ENCODE data around the gene SOCS1. TPM values are rescaled to one million over a fixed set of nuclear protein-coding genes. Genes with fewer than 3 reads are reported as not detected.
A peak's percentile ranks its signal among the peaks of the same experiment; 100 is the strongest.

Gene SOCS1
- total RNA-seq, 2 experiments from 2014 or later = 71.3 to 71.4 TPM

DNA sequence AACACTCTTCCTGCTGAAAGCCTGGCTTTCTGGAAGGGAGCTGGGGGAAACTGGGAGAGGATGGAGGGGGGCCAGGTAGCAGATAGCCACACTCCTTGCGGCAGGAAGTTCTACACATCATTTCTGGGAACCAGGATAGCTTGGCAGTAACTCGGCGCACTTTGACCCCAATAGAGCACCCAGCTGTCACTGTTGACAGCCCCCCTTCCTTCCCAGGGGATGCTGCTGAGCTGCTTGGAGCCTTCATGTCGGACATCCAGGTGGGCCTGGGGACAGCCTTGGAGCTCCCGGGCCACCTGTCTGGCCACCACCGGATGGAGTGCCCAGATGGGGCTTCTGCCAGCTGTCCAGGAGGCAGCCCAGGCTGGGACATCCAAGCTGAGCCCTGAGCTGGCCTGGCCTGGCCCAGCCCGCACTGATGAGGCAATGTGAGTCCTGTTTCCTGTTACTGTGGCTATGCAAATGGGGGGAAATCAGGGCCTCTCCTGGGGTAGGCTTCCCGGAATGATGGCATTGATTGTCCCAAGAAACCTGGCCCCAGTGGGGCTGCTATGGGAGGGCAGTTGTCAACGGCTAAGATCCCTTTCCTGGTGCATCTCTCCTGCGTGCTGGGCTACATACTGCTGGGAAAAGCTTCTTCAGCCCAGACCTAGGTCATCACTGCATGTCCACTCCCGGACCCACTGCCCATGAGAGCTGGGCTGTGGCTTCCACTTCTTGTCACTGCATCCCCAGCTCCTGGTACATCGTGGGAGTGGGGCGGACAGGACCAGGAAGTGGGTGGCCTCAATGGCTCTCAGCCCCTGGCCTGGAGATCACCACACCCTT is 50.0 kb downstream of the SOCS1 start:
- Mint-ChIP-seq H3K27ac (no peak overlapping the region), H3K4me3 (no peak overlapping the region), H3K27me3 (no peaks in the 10 kb centered on the region), H3K9me3 (no peaks in the 10 kb centered on the region), H3K4me1 (ENCODE audit: low read depth) (peaks cover 10% of the 10 kb centered on the region), H3K36me3 (ENCODE audit: low read depth) (no peaks in the 10 kb centered on the region)
- Histone ChIP-seq H3K4me1 (ENCODE audit: insufficient read depth, low read length) (peaks cover 21% of the 10 kb centered on the region), H3K27ac (ENCODE audit: low read depth in 1 of 2, low read length in 2 of 2) (no peak overlapping the region), H3K27me3 (ENCODE audit: control insufficient read depth in 1 of 2, insufficient read depth in 2 of 2, low read length in 2 of 2) (peaks cover 0 to 2% of the 10 kb centered on the region in 2 experiments), H3K36me3 (ENCODE audit: insufficient read depth, low read length) (no peaks in the 10 kb centered on the region), H3K9me3 (ENCODE audit: control insufficient read depth in 1 of 2, insufficient read depth in 1 of 2, low read length in 2 of 2) (peaks cover 6 to 14% of the 10 kb centered on the region in 2 experiments), H3K4me3 (ENCODE audit: low read length) (no peak overlapping the region)
- POLR2A ChIA-PET = interaction anchor here (0.5 kb wide), 1 partner anchor 740 kb away, joined by 3 read pairs; no protein-coding TSS in a partner anchor
- TF ChIP-seq, protein P1, sequence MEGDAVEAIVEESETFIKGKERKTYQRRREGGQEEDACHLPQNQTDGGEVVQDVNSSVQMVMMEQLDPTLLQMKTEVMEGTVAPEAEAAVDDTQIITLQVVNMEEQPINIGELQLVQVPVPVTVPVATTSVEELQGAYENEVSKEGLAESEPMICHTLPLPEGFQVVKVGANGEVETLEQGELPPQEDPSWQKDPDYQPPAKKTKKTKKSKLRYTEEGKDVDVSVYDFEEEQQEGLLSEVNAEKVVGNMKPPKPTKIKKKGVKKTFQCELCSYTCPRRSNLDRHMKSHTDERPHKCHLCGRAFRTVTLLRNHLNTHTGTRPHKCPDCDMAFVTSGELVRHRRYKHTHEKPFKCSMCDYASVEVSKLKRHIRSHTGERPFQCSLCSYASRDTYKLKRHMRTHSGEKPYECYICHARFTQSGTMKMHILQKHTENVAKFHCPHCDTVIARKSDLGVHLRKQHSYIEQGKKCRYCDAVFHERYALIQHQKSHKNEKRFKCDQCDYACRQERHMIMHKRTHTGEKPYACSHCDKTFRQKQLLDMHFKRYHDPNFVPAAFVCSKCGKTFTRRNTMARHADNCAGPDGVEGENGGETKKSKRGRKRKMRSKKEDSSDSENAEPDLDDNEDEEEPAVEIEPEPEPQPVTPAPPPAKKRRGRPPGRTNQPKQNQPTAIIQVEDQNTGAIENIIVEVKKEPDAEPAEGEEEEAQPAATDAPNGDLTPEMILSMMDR (IDR thresholded peaks at IDR 0.05) = no peak
- intact Hi-C loops (cut with DNase I, micrococcal nuclease) = loop anchor here in 1 of 2 experiments (10.0 kb wide), 1 partner anchor 49 kb away; the partner anchor contains the start of gene SOCS1
- DNase-seq (peak in 2 of 14 experiments; percentile 46 to 49), ATAC-seq (ENCODE audit: poor library complexity) (no peak)
- CTCF ChIA-PET = no interaction called here

DNA sequence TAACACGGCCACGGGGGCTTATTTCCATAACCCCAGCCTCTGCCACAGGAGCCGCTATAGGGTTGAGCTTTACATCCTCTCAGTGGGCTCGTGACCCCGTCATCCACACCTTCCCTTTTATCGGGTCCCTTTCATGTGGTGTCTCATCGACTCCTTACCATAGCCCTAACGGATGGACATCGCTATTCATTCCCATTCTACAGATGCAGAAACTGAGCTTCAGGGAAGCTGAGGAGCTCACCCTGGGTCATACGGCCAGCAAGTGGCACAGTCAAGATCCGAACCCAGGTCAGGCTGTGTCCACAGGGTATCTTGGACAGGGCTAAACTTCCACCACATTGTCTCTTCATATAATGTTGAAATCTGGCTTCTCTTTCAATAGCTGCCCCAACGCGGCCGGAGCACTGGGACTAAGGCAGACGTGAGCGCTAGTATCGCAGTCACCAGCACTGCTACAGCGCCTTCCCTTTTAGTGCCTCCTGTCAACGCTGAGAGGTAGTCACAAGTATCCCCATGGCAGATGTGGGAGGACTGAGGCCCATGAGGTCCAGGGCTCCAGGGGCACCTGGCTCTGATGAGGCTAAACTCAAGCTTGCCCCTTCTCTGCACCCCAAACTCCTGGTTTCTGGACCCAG is 50.8 kb downstream of the SOCS1 start:
- Mint-ChIP-seq H3K4me3 (no peak overlapping the region), H3K27me3 (no peaks in the 10 kb centered on the region), H3K4me1 (ENCODE audit: low read depth) (peaks cover 10% of the 10 kb centered on the region), H3K9me3 (no peaks in the 10 kb centered on the region), H3K36me3 (ENCODE audit: low read depth) (no peaks in the 10 kb centered on the region), H3K27ac (no peak overlapping the region)
- Histone ChIP-seq H3K27me3 (ENCODE audit: control insufficient read depth in 1 of 2, insufficient read depth in 2 of 2, low read length in 2 of 2) (peaks cover 0 to 2% of the 10 kb centered on the region in 2 experiments), H3K9me3 (ENCODE audit: control insufficient read depth in 1 of 2, insufficient read depth in 1 of 2, low read length in 2 of 2) (peaks cover 6 to 14% of the 10 kb centered on the region in 2 experiments), H3K4me1 (ENCODE audit: insufficient read depth, low read length) (peaks cover 21% of the 10 kb centered on the region), H3K4me3 (ENCODE audit: low read length) (no peak overlapping the region), H3K27ac (ENCODE audit: low read depth in 1 of 2, low read length in 2 of 2) (no peak overlapping the region), H3K36me3 (ENCODE audit: insufficient read depth, low read length) (no peaks in the 10 kb centered on the region)
- ChIA-PET CTCF (no interaction called here), POLR2A (no interaction called here)
- intact Hi-C loops (cut with DNase I, micrococcal nuclease) = loop anchor here in 1 of 2 experiments (10.0 kb wide), 1 partner anchor 50 kb away; the partner anchor contains the start of gene SOCS1
- TF ChIP-seq, protein P1 (IDR thresholded peaks at IDR 0.05) = no peak
- ATAC-seq (ENCODE audit: poor library complexity) = no peak
- no peak for DNase-seq

DNA sequence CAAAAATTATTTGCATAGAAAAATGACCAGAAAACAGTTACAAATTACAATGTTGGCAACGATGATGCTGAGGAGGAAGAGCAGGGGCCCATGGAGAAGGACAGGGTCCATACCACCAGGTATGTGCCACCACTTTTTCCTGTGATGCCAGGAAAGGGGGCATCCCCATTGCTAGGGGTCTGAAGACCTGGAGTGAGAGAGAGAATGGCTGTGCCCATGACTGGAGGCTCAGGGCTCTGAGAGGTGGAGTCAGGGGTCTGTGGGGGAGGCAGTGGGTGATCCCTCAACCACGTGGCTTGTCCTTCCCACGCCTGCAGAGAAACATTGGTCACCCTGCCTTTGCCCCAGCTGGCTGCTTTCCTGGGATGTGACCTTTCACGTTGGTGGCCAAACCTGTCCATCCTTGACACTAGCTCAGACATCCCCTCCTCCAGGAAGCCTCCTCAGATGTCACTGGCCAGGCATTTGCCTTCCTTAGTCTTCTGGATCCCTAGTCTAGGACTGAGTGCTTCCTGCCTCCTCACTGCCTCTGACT is 51.4 kb downstream of the SOCS1 start:
- DNase-seq = no peak

More for the DNA sequence above, 51.4 kb downstream of the SOCS1 start:
- H3K27ac ChIP-seq (ENCODE audit: low read depth in 1 of 2, low read length in 2 of 2) = no peak overlapping the region
- CTCF ChIA-PET = no interaction called here
- POLR2A ChIA-PET = no interaction called here
- no peak for ATAC-seq (ENCODE audit: poor library complexity)
- H3K4me3 Mint-ChIP-seq = no peak overlapping the region
- H3K36me3 ChIP-seq (ENCODE audit: insufficient read depth, low read length) = no peaks in the 10 kb centered on the region
- H3K4me1 Mint-ChIP-seq (ENCODE audit: low read depth) = peaks cover 10% of the 10 kb centered on the region
- H3K36me3 Mint-ChIP-seq (ENCODE audit: low read depth) = no peaks in the 10 kb centered on the region
- peaks cover 6 to 14% of the 10 kb centered on the region in 2 experiments for H3K9me3 ChIP-seq (ENCODE audit: control insufficient read depth in 1 of 2, insufficient read depth in 1 of 2, low read length in 2 of 2)
- H3K27me3 Mint-ChIP-seq = no peaks in the 10 kb centered on the region
- H3K9me3 Mint-ChIP-seq = no peaks in the 10 kb centered on the region
- H3K4me1 ChIP-seq (ENCODE audit: insufficient read depth, low read length) = peaks cover 21% of the 10 kb centered on the region
- H3K4me3 ChIP-seq (ENCODE audit: low read length) = no peak overlapping the region
- intact Hi-C loops (cut with DNase I, micrococcal nuclease) = loop anchor here in 1 of 2 experiments (10.0 kb wide), 1 partner anchor 50 kb away; the partner anchor contains the start of gene SOCS1
- H3K27me3 ChIP-seq (ENCODE audit: control insufficient read depth in 1 of 2, insufficient read depth in 2 of 2, low read length in 2 of 2) = peaks cover 0 to 2% of the 10 kb centered on the region in 2 experiments
- no peak overlapping the region for H3K27ac Mint-ChIP-seq
- TF ChIP-seq, protein P1 (IDR thresholded peaks at IDR 0.05) = no peak

Other genes with a start within 250 kb of the SOCS1 start
- gene TNP2, start 13.1 kb upstream of the SOCS1 start, total RNA-seq = not detected
- not detected for gene PRM3, start 17.4 kb upstream of the SOCS1 start, total RNA-seq
- not detected for gene PRM2, start 20.3 kb upstream of the SOCS1 start, total RNA-seq
- gene PRM1, start 25.1 kb upstream of the SOCS1 start, total RNA-seq = not detected
- gene RMI2, start 89.3 kb upstream of the SOCS1 start, total RNA-seq = 1 to 10 TPM; 1.3 to 1.5 TPM

Measured in CD4-positive, alpha-beta T cell (primary cell).